Measurements from ENCODE around the gene NTHL1. TPM values are rescaled to one million over a fixed set of nuclear protein-coding genes. Genes with fewer than 3 reads are reported as not detected.
A peak's percentile ranks its signal among the peaks of the same experiment; 100 is the strongest.

The NTHL1 gene
- total and polyA plus RNA-seq, 5 experiments from 2014 or later = 9.1 to 20.0 (median 13.1) TPM

DNA sequence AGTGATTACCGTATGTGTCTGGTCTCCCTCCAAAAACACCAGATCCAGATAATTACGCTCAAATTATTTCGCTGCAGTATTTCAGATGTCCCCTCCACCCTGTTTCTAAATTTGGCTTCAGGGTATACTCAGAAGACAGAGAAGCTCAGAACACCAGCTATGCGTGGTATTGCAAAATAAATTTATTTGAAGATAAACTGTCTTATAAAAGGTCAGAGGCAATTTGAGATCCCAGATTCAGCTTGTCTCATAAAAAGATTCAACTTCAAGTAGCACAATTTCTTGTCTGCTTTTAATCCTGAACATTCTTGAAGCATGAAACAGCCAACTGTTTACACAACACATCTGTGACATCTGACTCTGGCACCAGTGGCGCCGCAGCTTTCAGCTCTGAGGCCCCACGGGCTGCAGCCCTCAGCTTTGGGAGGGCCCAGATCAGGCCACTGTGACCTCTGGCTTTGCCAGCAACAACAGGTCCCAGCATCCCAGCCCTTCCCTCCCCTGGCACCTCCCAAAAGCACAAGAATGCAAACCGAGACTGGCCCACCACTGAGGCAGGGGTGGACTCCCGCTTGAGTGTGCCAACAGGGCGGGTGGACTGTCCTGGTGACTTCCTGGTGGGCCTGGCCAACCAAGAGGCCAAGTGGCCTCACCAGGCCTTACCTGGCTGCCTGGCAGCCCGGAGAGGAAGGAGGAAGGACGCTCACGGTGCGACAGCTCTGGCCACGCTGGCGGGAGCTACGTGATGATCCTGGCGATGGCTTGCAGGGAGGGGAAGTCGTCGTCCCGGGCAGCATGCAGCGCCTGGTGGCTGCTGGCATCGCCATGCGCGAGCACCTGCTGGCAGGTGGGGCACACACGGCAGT lies 49.9 kb downstream of the NTHL1 start:
- Mint-ChIP-seq H3K4me1 (peaks cover 0 to 7% (median 5%) of the 10 kb centered on the region in 4 donors), H3K27me3 (no peaks in the 10 kb centered on the region), H3K36me3 (peaks cover 0 to 35% (median 4%) of the 10 kb centered on the region in 3 donors), H3K27ac (peak overlapping the region in 1 of 10 donors; percentile 37), H3K4me3 (no peak overlapping the region), H3K9me3 (no peaks in the 10 kb centered on the region)
- no peak for ATAC-seq
- POLR2A ChIA-PET = interaction anchor here (0.6 kb wide), 1 partner anchor 91 kb away, joined by 3 read pairs; no protein-coding TSS in a partner anchor
- no peak for DNase-seq

GRCh38 chr16:1993731-1994131 lies 53.9 kb downstream of the NTHL1 start:
- peaks cover 6 to 25% (median 17%) of the 10 kb centered on the region in 4 donors for H3K4me1 Mint-ChIP-seq
- DNase-seq = no peak
- H3K27me3 Mint-ChIP-seq = peaks cover 1 to 18% (median 3%) of the 10 kb centered on the region in 5 donors
- peak overlapping the region in 8 of 10 donors; percentile 3 to 68 (median 46) for H3K4me3 Mint-ChIP-seq
- H3K27ac Mint-ChIP-seq = peak overlapping the region in 9 of 10 donors; percentile 51 to 89 (median 85)
- POLR2A ChIA-PET = interaction anchor here (1.3 to 5.9 kb wide), 3 partner anchors 8 to 28 kb away, joined by 5 to 47 read pairs (median 21); partner anchors contain the start of genes RNF151, RPS2 and ZNF598
- no peak for ATAC-seq
- peaks cover 0 to 11% (median 0%) of the 10 kb centered on the region in 3 donors for H3K36me3 Mint-ChIP-seq
- no peaks in the 10 kb centered on the region for H3K9me3 Mint-ChIP-seq

- peak overlapping the region in 1 of 10 donors; percentile 89 for H3K27ac Mint-ChIP-seq
- H3K27me3 Mint-ChIP-seq = peaks cover 2 to 24% (median 7%) of the 10 kb centered on the region in 5 donors
- peak in 1 of 10 donors; percentile 21 for DNase-seq
- no peak overlapping the region for H3K4me3 Mint-ChIP-seq
- peaks cover 9 to 27% (median 18%) of the 10 kb centered on the region in 4 donors for H3K4me1 Mint-ChIP-seq
- ATAC-seq = no peak
- peaks cover 0 to 4% (median 2%) of the 10 kb centered on the region in 3 donors for H3K36me3 Mint-ChIP-seq
- no peaks in the 10 kb centered on the region for H3K9me3 Mint-ChIP-seq
- POLR2A ChIA-PET = interaction anchor here (0.8 to 5.9 kb wide), 6 partner anchors 9 to 162 kb away, joined by 3 to 47 read pairs (median 6); partner anchors contain the start of genes PKD1, RNF151, RPS2 and TRAF7
Measured at GRCh38 chr16:1992704-1993317, 54.8 kb downstream of the NTHL1 start.

- peak; percentile 86 to 100 (median 95) for DNase-seq
- Mint-ChIP-seq H3K27ac (peak overlapping the region in 6 of 10 donors; percentile 24 to 83 (median 72)), H3K9me3 (no peaks in the 10 kb centered on the region), H3K27me3 (peaks cover 2 to 27% (median 7%) of the 10 kb centered on the region in 5 donors), H3K36me3 (peaks cover 0 to 3% (median 2%) of the 10 kb centered on the region in 3 donors), H3K4me1 (peaks cover 9 to 27% (median 18%) of the 10 kb centered on the region in 4 donors), H3K4me3 (peak overlapping the region in 9 of 10 donors; percentile 15 to 84 (median 71))
- POLR2A ChIA-PET = interaction anchor here (0.8 to 5.9 kb wide), 9 partner anchors 12 to 163 kb away, joined by 3 to 47 read pairs (median 4); partner anchors contain the start of genes MSRB1, NTHL1, PKD1 and RNF151
- ATAC-seq = peak; percentile 72 to 82
Measured at GRCh38 chr16:1991948-1992703, 55.5 kb downstream of the NTHL1 start.

GRCh38 chr16:1991588-1991947 lies 56.1 kb downstream of the NTHL1 start:
- no peaks in the 10 kb centered on the region for H3K9me3 Mint-ChIP-seq
- peak overlapping the region; percentile 68 to 84 (median 78) for H3K4me3 Mint-ChIP-seq
- H3K4me1 Mint-ChIP-seq = peaks cover 9 to 27% (median 18%) of the 10 kb centered on the region in 4 donors
- H3K36me3 Mint-ChIP-seq = peaks cover 0 to 8% (median 4%) of the 10 kb centered on the region in 3 donors
- DNase-seq = no peak
- peaks cover 2 to 30% (median 11%) of the 10 kb centered on the region in 5 donors for H3K27me3 Mint-ChIP-seq
- no peak for ATAC-seq
- POLR2A ChIA-PET = interaction anchor here (1.0 to 5.9 kb wide), 10 partner anchors 17 to 541 kb away, joined by 3 to 47 read pairs (median 4); partner anchors contain the start of genes MSRB1, NTHL1, PKD1 and RNF151
- H3K27ac Mint-ChIP-seq = peak overlapping the region in 9 of 10 donors; percentile 24 to 86 (median 77)

- POLR2A ChIA-PET = interaction anchor here (1.0 to 5.9 kb wide), 10 partner anchors 17 to 541 kb away, joined by 3 to 47 read pairs (median 4); partner anchors contain the start of genes MSRB1, NTHL1, PKD1 and RNF151
- no peaks in the 10 kb centered on the region for H3K9me3 Mint-ChIP-seq
- DNase-seq (peak in 4 of 10 donors; percentile 40 to 51 (median 45)), ATAC-seq (peak; percentile 29 to 35)
- H3K4me1 Mint-ChIP-seq = peaks cover 9 to 27% (median 18%) of the 10 kb centered on the region in 4 donors
- peak overlapping the region; percentile 68 to 84 (median 78) for H3K4me3 Mint-ChIP-seq
- peaks cover 2 to 30% (median 13%) of the 10 kb centered on the region in 5 donors for H3K27me3 Mint-ChIP-seq
- peaks cover 0 to 13% (median 7%) of the 10 kb centered on the region in 3 donors for H3K36me3 Mint-ChIP-seq
- peak overlapping the region in 8 of 10 donors; percentile 22 to 86 (median 78) for H3K27ac Mint-ChIP-seq
Measured at GRCh38 chr16:1991135-1991551, 56.5 kb downstream of the NTHL1 start.

DNA sequence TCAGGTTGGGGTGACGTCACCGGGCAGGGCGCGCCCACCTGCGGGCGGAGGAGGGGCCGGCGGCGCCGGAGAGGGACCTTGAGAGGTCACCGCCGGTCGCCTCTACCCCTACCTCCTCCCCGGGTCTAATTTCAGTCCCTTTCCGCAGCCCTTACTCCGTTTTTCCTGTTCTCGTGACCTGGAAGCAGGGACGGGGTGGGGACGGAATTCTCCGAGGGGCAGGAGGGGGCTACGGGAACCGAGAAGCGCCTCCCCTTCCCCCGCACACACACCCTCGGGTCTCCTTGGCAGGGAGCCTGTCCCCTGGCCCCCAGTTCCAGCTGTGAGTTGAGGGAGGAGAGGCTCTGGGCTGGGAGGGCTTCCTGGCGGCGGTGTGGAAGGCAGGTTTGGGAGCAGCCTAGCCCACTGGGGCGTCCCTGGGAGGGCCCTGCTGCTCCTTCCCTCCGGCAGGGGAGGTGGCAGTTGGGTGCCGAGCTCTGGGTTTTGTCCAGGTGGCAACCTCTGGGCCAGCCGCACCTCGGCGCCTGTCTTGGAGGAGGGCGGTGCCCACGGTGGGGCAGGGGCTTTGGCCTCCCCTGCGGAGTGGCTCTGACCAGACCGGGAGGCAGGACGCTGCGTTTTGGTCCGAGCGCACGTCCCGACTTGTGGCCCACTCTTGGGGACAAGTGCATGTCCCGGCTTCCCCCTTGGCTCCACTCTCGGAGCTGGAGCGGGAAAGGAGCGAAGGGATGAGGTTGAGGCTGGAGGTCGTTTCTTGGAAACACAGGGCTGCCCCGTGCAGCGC lies 57.1 kb downstream of the NTHL1 start:
- DNase-seq = peak in 1 of 10 donors; percentile 19
- POLR2A ChIA-PET = interaction anchor here (1.0 to 5.9 kb wide), 6 partner anchors 18 to 542 kb away, joined by 3 to 47 read pairs (median 8); partner anchors contain the start of genes RNF151, RPS2, TBL3 and TRAF7
- H3K4me1 Mint-ChIP-seq = peaks cover 7 to 27% (median 18%) of the 10 kb centered on the region in 4 donors
- peak overlapping the region in 8 of 10 donors; percentile 13 to 86 (median 78) for H3K27ac Mint-ChIP-seq
- peaks cover 2 to 30% (median 13%) of the 10 kb centered on the region in 5 donors for H3K27me3 Mint-ChIP-seq
- ATAC-seq = no peak
- no peaks in the 10 kb centered on the region for H3K9me3 Mint-ChIP-seq
- peaks cover 0 to 18% (median 7%) of the 10 kb centered on the region in 3 donors for H3K36me3 Mint-ChIP-seq
- peak overlapping the region; percentile 68 to 84 (median 78) for H3K4me3 Mint-ChIP-seq

- DNase-seq = no peak
- ATAC-seq = no peak
- H3K9me3 Mint-ChIP-seq = no peaks in the 10 kb centered on the region
- H3K4me3 Mint-ChIP-seq = peak overlapping the region in 1 of 10 donors; percentile 72
- POLR2A ChIA-PET = interaction anchor here (1.2 to 5.9 kb wide), 3 partner anchors 19 to 165 kb away, joined by 6 to 47 read pairs (median 21); partner anchors contain the start of genes RNF151, RPS2, TRAF7 and ZNF598
- H3K36me3 Mint-ChIP-seq = peaks cover 0 to 18% (median 7%) of the 10 kb centered on the region in 3 donors
- peaks cover 2 to 30% (median 13%) of the 10 kb centered on the region in 5 donors for H3K27me3 Mint-ChIP-seq
- peaks cover 4 to 30% (median 22%) of the 10 kb centered on the region in 4 donors for H3K4me1 Mint-ChIP-seq
- H3K27ac Mint-ChIP-seq = no peak overlapping the region
Measured at GRCh38 chr16:1990101-1990350, 57.6 kb downstream of the NTHL1 start.
